ENCODE results near the gene NAIF1.
A peak's percentile ranks its signal among the peaks of the same experiment; 100 is the strongest.
"Not testable (repeated sequence)": the region's sequence is repeated elsewhere in the genome, so short reads cannot be mapped to it uniquely, and the experiment has no call there.

Gene NAIF1

DNA sequence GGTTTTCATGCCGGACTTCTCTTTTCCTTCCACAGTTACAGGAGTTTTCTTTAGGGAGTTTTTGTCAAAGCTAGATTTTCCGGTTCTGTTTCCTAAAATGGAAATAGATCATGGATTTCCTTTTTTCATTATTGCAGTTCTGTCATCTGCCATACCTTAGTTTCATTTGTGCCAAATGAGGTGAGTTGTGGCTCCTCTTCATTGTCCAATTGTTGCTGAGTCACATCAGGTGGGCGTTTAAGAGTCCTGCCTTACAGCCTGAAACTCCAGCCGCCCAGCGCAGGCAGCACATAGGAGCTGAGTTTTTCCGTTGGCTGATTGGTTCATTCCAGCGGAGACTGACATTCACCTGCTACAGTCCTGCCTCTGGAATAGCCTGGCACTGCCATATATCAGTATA, 15.0 kb upstream of the NAIF1 start:
- no peak for DNase-seq

DNA sequence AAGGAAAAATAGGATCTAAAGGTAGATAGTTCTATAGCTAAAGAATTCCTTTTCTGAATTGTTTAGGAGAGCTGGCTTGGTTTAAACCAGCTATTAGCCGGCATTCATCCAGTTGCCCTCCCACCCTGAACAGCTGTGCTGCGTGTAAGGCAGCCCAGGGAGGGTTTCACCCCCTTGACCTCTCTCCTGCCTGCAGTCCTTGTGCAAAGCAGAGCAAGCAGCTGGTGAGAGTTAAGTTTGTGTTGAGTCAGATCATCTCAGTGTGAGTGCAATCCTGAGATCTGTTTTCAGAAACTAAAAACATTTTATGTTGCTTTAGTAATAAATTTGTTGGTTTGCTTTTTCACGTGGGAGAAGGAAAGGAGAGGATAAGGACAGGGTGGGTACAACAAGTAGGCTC, 13.9 kb upstream of the NAIF1 start:
- DNase-seq, result no peak

DNA sequence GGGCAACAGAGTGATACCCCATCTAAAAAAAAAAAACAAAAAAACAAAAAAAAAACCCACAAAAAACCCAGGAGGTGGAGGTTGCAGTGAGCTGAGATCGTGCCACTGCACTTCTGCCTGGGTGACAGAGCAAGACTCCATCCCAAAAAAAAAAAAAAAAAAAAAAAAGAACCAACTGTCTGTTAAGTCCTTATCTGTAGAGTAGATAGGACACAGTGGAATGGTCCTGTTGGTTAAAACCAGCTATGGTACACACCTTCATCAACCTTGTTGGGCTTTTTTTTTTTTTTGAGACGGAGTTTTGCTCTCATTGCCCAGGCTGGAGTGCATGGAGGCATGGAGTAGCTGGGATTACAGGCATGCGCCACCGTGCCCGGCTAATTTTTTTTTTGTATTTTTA, 13.1 kb upstream of the NAIF1 start:
- no peak for DNase-seq

DNA sequence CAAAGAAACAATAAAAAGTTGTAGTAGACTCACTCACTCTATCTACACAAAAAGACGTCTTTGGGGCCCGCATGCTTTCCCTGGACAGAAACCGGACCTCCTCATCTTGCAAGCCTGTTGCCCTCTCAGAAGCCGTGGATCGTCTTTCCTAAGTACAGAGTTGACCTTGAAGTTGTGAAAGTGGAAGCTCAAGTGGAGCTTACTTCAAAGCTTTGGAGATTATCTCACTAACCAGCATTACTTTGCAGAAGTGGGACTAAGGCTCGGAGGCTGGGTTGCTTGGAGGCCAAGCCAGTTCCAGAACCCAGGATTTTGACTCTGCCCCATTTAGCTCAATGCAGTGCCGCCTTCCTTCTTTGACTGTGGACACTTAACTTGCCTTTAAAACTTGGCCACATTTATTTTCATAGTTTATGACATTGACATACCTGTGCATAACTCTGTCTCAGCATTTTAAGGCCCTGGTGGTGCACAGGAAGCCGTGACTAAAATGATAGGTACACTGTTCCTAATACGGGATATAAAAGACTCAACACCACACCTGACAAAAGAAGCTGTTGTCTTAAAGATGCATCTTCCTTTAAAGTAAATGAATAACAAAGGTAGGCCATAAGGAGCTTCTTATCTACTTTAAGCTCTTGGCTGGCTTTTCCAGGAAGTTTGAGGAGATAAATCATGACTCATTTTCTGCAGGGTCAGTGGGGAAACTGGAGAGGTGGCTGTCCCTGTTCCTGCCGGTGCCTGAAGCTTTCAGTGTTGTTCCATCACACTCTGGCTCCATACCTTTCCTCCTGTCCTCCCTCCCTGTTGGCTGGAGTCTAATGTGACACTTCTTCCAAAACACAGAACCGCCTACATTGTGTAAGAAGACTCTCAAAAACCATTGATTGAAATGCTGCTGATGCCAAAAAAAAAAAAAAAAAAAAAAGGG, 11.6 kb upstream of the NAIF1 start:
- DNase-seq, result no peak

DNA sequence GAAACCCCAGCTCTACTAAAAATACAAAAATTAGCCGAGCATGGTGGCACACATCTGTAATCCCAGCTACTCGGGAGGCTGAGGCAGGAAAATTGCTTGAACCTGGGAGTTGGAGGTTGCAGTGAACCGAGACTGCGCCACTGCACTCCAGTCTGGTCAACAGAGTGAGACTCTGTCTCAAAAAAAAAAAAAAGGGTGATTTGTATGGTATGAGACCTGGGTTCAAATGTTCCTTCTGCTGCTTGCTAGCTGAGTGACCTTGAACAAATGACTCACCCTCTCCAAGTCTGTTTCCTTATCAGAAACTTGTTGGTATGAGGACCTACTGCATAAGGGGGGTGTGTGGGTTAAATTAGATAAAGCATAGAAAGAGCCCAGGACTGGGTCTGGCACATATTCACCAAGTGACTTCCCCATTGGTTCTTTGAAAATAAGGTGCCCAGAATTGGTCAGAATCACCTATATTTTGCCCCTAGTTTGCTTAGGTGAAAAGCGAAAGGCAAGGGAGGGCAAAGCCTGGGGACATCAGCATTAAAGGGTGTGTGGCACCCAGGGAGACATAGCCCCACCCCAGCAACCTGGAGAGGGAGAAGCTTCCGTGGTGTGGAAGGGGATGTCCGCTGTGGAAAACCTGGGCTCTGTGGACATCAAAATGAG, 10.9 kb upstream of the NAIF1 start:
- DNase-seq, result no peak

DNA sequence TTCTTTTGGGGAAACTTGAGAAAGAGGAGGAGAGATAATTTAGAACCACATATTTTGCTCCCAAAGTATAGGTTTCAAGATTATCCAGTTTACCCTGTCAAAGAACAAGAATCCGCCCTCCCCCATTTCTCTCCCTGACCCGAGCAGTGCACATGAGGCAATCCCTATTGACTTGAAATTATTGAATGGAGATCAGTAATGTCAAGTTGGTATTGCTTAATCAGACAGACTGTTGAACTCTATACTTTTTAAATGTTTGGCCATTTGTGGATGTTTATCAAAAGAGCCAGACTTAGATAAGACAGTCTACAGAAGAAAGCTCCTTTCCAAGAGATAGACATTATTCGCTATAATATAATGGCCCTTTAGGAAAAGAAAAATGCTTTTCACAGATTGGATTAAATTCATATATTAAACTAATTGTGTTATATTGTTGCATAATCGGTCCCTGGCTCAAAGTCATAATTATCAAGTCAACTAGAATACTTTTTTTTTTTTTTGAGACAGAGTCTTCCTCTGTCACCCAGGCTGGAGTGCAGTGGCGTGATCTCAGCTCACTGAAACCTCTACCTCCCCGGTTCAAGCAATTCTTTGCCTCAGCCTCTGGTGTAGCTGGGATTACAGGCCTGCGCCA, 6.2 kb upstream of the NAIF1 start:
- no peak for DNase-seq

DNA sequence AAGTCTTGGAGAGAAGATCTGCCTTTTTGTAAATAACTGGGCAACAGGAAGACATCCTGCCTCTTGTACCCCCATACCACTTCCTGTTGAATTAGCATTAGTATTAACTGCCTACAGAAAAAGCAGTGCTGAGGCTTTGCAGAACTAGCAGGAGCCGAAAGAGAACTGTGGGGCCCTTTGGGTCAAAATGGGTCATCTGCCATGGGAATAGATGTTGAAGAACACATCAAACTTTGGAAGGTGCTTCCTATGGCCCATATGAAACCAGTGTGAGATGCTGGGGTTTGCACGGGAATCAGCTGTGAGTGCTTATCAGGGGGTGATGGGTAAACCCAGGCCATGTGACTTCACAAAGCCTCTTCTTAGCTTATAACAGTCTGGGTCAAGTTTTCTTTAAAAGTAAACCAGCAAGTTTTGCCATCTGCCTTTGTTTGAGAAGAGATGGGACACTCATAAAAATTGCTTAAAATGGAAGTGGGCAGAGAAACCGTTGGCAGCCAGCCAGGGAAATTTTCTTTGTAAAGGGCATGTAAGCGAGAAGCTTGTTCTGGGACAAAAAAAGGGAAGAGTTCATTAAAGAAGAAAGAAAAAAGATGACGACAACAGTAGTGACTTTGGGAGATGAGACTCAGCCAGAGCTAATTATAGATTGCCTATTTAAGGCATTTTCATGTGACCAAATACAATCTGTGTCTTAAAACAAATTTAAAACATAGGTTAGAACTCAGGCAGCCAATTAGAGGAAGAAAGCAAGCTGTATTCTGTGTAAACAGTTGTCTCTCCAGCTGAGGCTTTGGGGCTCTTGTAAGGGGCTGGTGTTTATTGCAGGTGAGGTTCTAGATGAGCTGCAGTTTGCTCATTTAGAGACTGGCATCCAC, 5.3 kb upstream of the NAIF1 start:
- DNase-seq, result peak; percentile 70 to 79

DNA sequence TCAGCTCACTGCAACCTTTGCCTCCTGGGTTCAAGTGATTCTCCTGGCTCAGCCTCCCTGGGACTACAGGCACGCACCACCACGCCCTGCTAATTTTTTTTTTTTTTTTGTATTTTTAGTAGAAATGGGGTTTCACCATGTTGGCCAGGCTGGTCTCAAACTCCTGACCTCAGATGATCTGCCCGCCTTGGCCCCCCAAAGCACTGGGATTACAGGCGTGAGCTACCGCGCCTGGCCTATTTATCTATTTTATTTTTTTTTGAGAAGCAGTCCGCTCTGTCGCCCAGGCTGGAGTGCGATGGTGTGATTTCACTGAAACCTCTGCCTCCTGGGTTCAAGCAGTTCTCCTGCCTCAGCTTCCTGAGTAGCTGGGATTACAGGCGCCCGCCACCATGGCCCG, 4.4 kb upstream of the NAIF1 start:
- not testable (repeated sequence) for DNase-seq

DNA sequence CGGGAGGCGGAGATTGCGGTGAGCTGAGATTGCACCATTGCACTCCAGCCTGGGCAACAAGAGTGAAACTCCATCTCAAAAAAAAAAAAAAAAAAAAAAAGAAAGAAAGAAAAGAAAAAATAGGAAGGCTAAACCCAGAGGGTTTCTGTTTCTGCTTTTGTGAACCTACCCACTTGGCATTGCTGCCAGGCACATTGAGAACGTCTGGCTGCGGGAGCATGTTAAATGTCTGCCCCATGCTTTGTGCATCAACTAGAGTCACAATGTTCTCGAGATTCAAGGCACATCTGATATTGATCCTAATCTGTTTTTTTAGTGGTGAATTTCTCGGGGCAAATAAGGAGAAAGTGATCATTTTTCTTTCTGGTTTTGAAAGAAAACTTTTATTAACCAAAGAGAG, 3.8 kb upstream of the NAIF1 start:
- peak; percentile 14 to 20 for DNase-seq

DNA sequence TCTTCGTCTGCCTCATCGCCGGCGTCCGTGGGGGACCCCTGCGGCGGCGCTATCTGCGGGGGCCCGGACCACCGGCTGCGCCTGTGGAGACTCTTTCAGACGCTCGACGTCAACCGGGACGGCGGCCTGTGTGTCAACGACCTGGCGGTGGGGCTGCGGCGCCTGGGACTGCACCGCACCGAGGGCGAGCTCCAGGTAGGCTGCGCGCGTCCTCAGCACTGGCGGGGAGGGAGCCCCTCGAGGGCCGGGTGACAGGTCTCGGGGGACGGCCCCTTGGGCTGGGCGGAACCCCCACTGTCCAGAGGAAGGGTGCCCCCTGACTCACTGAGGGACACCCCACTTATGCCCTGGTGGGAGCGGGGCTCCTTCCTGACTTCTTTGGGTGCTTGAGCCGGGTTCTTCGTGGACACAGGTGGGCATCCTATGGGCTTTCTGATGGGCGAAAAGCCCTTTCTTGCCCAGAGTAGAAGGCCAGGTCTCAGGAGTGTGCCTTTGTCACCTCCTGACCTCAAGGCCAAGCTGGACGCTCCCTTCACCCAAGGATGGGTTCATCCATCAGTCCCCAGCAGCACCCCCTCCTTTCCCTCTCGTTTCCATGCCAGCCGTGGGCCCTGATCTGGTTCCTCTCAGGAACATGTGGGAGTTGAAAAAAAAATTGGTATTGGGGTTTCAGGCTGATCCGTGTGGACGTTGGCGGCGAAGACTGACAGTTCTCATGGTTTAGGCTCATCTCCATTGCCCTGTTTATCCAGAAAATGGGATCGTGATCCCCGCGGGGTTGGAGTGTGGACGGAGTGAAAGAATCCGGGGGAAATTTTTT, 1.5 kb upstream of the NAIF1 start:
- no peak for DNase-seq

DNA sequence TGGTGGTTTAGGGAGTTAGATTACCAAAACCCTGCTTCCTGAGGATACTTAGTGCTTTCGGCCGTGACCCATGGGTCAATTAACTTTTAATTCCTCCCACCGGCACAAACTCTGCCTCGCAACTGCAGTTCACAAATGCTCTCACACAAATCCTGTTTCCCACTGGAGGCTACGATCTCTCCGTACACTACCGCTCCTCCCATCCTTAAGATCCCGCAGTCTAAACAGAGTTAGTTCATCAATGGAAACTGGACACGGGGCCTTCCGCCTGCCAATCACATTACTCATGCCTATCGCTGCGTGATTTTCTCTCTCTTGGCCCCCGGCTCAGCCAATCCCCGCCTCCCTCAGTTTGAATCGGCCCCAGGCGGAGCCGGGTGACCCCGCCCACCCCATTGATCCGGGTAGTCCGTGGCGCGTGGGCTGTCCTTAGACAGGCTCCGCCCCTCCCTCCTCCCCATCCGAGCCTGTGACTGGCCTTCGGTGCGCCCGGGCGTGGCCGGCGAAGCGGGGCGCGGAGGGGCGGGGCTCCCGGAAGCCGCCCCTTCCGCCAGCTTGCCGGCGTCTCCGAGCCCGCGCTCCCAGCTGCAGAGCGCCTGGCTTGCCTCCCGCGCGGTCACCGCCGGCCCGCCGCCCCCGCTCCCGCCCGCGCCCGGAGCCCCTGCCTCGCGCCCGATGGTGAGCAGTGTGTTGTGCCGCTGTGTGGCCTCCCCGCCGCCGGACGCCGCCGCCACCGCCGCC, 695 bp upstream of the NAIF1 start, which contains the start of gene SLC25A25:
TSS of gene SLC25A25 (plus strand) at position 588 of the 741 bp plus-strand sequence. CDS start at position 676, 88 bp downstream.
- peak; percentile 96 to 97 for DNase-seq

DNA sequence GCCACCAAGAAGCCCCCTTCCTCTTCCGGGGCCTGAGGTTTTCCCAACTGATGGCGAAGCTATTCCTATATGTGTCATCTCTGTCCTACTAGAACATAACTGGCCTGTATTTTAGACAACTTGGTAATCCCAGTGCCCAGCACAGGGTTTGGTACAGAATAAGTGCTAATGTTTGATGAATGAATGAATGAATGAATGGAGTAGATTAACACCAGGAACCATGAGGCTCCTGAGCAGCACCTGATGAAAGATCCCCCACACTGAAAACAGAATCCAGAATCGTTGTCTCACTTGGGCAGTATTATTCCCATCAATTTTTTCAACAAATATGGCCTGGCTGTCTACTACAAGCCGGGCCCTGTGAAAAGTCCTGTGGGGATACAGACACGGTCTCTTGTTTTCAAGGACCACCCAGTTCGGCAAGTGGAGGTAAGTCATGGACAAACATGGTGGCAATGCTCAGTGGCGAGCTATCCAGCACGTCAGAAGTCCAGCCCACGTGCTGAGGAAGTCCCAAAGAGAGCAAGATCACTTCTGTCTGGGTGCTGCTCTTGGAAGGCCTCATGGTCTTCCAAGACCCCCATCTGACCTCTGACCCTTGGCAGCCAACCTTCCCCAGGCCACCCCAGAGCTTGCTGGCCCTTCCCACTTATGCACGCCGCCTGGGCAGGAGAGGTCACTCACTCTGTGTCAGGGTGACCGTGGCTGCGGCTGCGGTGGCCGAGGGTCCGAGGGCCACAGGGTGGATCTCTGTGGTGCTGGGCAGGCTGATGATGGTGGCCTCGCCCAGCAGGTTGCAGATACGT, 1.0 kb downstream of the NAIF1 start:
- no peak for DNase-seq

DNA sequence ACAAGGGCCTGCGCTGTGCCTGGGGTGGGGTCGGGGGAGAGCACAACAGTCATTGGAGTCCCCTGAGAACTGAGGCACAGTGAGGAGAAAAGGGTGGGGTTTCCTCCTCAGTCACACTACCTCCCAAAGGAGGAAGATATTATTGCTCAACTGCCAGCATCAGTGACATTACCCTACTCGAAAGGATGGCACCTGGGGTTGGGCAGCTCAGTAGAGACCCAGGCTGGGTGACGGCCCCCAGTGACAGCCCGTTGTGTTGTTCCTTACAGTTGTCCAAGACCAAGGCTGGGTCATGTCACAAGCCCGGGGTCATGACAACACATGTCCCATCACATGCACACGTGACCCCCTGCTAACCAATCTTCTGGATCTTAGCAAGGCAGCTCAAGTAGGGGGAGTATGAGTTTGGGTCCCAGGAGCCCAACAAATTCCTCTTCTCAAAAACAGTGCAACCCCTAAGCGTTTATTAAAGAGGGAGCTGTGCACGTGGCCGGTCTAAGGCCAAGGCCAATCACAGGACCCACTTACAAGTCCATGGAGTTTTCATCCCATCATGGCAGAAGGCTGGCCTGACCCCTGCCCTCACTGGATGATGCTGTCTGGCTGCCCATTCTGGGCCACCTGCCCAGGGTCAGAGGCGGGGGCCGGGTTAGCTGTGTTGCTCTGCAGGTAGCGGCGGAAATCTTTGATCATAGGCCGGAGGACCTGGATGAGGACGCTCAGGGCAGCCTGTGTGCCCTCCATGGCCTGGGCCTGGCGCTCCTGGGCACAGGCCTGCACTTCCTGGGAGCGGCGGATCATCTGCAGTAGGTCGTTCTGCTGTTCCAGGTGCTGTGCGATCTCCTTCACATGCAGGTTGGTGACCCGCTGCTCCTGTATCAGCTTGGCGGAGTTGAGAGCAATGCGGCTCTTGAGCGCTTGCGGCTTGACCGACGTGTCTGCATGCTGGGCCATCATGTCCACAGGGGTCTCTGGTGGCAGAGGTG, 4.0 kb downstream of the NAIF1 start:
- no peak for DNase-seq

DNA sequence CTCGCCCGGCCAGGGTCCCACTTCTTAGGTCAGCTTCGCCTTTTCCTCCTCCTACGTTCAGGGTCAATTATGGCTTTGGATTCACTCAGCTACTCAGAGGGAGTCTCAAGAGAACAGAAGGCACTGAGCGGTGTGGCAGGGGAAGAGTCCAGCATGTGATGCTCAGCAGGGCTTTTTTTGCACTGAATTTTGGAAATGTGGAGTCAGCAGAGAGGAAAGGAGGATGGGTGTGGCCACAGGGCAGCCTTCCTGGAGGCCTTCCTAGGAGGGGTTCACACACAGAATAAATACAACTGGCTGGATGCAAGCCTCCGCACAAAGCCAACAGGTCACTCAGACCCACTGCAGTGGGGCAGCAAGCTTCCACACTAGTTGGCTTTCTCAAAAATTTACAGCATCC, 4.8 kb downstream of the NAIF1 start:
- DNase-seq, result no peak

DNA sequence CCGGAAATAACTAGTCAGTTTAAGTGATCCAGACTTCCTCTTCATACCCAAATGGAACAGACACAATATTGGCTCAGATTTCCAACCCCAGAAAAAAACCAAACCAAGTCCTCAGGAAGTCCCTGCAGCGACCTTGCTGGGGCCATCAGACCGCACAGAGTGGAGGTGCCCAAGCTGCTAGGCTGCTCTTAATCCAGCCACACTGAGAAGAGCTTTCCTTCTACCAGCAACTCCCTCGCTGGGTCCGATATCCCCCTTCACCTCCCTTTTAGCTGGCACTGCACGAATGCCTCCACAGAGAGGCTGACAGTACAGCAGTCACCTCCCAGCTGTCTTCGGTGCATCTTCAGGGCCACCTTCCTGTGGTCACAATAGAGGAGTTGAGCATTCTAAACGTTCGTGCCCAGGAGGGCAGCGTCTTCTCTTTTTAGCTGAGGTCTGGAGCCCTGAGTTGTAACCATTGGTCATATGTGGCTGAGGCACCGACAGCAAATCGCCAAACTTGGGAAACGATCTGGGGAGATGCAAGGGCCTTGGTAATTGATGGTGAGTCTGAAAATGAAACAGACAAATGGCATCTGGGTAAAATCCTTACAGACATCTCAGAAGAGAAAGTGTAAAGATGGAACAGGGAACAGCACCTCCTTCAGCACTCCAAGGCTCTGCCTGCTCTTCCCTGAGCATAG, 5.7 kb downstream of the NAIF1 start:
- DNase-seq, result peak in 1 of 2 experiments; percentile 3

DNA sequence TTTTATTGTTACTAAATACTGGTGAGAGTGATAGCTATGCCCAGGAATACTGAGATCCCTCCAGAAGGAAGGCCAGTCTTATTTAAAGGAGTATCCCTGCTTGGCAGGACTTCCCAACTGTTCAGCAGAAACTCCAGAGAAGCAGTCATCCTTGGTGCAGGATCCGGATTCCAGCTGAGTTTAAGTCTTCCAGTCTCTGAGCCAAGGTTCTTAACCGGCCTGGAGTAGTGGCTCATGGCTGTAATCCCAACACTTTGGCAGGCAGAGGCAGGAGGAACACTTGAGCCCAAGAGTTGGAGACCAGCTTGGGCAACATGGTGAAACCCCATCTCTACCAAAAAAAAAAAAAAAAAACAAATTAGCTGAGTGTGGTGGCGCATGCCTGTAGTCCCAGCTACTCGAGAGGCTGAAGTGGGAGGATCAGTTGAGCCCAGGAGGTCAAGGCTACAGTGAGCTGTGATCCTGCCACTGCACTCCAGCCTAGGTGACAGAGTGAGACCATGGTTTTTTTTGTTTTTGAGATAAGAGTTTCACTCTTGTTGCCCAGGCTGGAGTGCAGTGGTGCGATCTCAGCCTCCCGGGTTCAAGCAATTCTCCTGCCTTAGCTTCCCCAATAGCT, 7.6 kb downstream of the NAIF1 start:
- no peak for DNase-seq

DNA sequence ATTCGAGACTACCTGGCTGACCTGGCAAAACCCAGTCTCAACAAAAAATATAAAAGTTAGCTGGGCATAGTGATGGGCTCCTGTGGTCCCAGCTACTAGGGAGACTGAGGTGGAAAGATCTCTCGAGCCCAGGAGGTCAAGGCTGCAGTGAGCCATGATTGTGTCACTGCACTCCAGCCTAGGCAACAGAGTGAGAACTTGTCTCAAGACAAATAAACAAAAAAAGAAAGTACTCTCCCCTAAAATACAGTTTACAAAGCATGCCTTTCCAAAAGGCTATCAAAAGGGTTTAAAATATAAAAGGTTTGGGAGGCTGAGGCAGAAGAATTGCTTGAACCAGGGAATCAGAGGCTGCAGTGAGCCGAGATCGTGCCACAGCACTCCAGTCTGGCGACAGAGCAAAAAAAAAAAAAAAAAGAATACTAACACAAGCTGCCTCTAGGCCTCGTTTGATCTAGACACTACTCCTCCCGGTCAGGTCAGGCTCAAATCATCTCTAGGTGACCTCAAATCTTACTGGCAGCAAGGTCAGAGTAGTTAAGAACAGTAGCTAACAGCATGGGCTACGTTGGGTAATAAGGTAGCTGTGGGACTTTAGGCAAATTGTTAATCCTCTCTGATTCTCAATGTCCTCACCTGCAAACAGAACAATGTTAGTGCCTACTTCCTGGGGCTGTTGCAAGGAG, 9.3 kb downstream of the NAIF1 start:
- no peak for DNase-seq
